HG03520 (cell line): ENCODE measurements around the gene MST1.

Experiments
- ATAC-seq: cut with Tn5 transposase; IDR thresholded peaks from one replicate; pipeline ENCODE4 v1.9.1; 2021; ENCODE audit warnings: mild to moderate bottlenecking, moderate library complexity; ENCODE audit not compliant: unreplicated experiment

The MST1 gene

GRCh38 chr3:49680493-49681231, 8.6 kb downstream of the MST1 start:
- no peak for ATAC-seq

GRCh38 chr3:49675912-49676311, 13.4 kb downstream of the MST1 start:
- ATAC-seq, result no peak

- no peak for ATAC-seq
Observed at GRCh38 chr3:49674497-49674983, 14.7 kb downstream of the MST1 start.

- ATAC-seq, result peak; percentile 60
Observed at GRCh38 chr3:49673715-49674496, 15.4 kb downstream of the MST1 start, which contains the start of gene APEH. Gene APEH, plus strand, starts transcription at chr3:49674351. Its CDS starts 51 bp downstream, at chr3:49674402.

- ATAC-seq, result no peak
Observed at GRCh38 chr3:49673121-49673714, 16.1 kb downstream of the MST1 start.

GRCh38 chr3:49671291-49672288, 17.7 kb downstream of the MST1 start:
- no peak for ATAC-seq

- ATAC-seq, result no peak
Observed at GRCh38 chr3:49670940-49671290, 18.4 kb downstream of the MST1 start.

GRCh38 chr3:49669352-49669751, 19.9 kb downstream of the MST1 start:
- ATAC-seq, result no peak

- no peak for ATAC-seq
Observed at GRCh38 chr3:49668861-49669260, 20.4 kb downstream of the MST1 start.

GRCh38 chr3:49668414-49668797, 20.9 kb downstream of the MST1 start:
- ATAC-seq, result no peak

GRCh38 chr3:49667701-49668413, 21.4 kb downstream of the MST1 start:
- ATAC-seq, result no peak

GRCh38 chr3:49666592-49666991, 22.7 kb downstream of the MST1 start:
- no peak for ATAC-seq

- no peak for ATAC-seq
Observed at GRCh38 chr3:49665822-49666519, 23.3 kb downstream of the MST1 start.

GRCh38 chr3:49664300-49664699, 25.0 kb downstream of the MST1 start:
- no peak for ATAC-seq

- no peak for ATAC-seq
Observed at GRCh38 chr3:49663831-49664230, 25.4 kb downstream of the MST1 start.

GRCh38 chr3:49662720-49663413, 26.4 kb downstream of the MST1 start:
- ATAC-seq, result no peak

- ATAC-seq, result no peak
Observed at GRCh38 chr3:49662021-49662420, 27.3 kb downstream of the MST1 start.

- no peak for ATAC-seq
Observed at GRCh38 chr3:49661281-49661680, 28.0 kb downstream of the MST1 start.

GRCh38 chr3:49659756-49660155, 29.5 kb downstream of the MST1 start:
- no peak for ATAC-seq
